HCT116 (cell line): ENCODE measurements around the gene RHOT1. TPM values are rescaled to one million over a fixed set of nuclear protein-coding genes. Genes with fewer than 3 reads are reported as not detected.

Experiments used
- ATAC-seq: fragments of 200-7000 bp; cut with Tn5 transposase; 2 replicates; pipeline ENCODE4 v1.9.1; 2020; ENCODE audit warnings: mild to moderate bottlenecking, moderate library complexity
- BruUV-seq: library from RNA; stranded (reverse); fragments of 400-500 nt; replicated peaks from 2 replicates; lab custom pipeline; 2021; lab: Mats Ljungman, UMichigan
- CTCF ChIA-PET: fragments of 300-600 bp; sonication (Branson Sonifier 250); formaldehyde crosslinking; loops from one replicate; lab custom pipeline; 2021; ENCODE audit warnings: antibody characterized with exemption; lab: Charles Lee
- POLR2A ChIA-PET: fragments of 300-600, 350-600 bp; sonication (Branson Sonifier 250); formaldehyde crosslinking; loops from one replicate; lab custom pipeline; 2021; ENCODE audit warnings: antibody characterized with exemption; lab: Charles Lee
- RAD21 ChIA-PET, 2 experiments: fragments of 300-600 bp; sonication (Branson Sonifier 250); formaldehyde crosslinking; loops; one replicate each; lab custom pipeline; 2023; ENCODE audit warnings: low total read pairs in 2 of 2; ENCODE audit not compliant: uncharacterized antibody in 2 of 2, unreplicated experiment in 2 of 2, low non-redundant PET in 1 of 2; lab: Charles Lee
- DNase-seq: peaks from one replicate; pipeline ENCODE4 v3.0.0-alpha.2; 2010; ENCODE audit warnings: low read depth, low spot score
- H2AFZ ChIP-seq: fragments of 200-600 bp; shearing (Covaris generic), sonication (generic); 2 replicates; pipeline ENCODE4 v1.6.1; 2017; ENCODE audit warnings: low read depth, mixed run types, mixed read lengths, antibody characterized with exemption, low read length; ENCODE audit not compliant: poor library complexity, severe bottlenecking
- H3K27ac ChIP-seq: 2 replicates; pipeline ENCODE4 v1.5.1; 2012; ENCODE audit warnings: low read depth, low read length
- H3K27me3 ChIP-seq: fragments of 200-600 bp; sonication (generic); 2 replicates; pipeline ENCODE4 v1.6.1; 2016; ENCODE audit warnings: mixed run types, low read length, mixed read lengths; ENCODE audit not compliant: insufficient read depth
- H3K36me3 ChIP-seq, 2 experiments: fragments of 200-500 bp in 1 of 2; fragments of 200-600 bp in 1 of 2; sonication (Bioruptor generic) in 1 of 2; sonication (generic) in 1 of 2; 2 replicates each; pipeline versions ENCODE4 v1.5.1 to v1.6.1; 2014 to 2016; ENCODE audit warnings: low read length in 2 of 2, inconsistent platforms in 1 of 2, mixed read lengths in 1 of 2, mixed run types in 1 of 2; ENCODE audit not compliant: insufficient read depth in 2 of 2, control insufficient read depth in 1 of 2
- H3K4me1 ChIP-seq, 2 experiments: fragments of 200-600 bp in 1 of 2; sonication (generic) in 1 of 2; 2 replicates each; pipeline versions ENCODE4 v1.5.1 to v1.6.1; 2012 to 2017; ENCODE audit warnings: low read length in 2 of 2, inconsistent platforms in 1 of 2, mild to moderate bottlenecking in 1 of 2, mixed read lengths in 1 of 2, mixed run types in 1 of 2, moderate library complexity in 1 of 2; ENCODE audit not compliant: insufficient read depth in 2 of 2, control insufficient read depth in 1 of 2
- H3K4me2 ChIP-seq: fragments of 200-600 bp; sonication (generic); 2 replicates; pipeline ENCODE4 v1.6.1; 2017; ENCODE audit warnings: mixed run types, low read length, mixed read lengths
- H3K4me3 ChIP-seq, 2 experiments: fragments of 200-600 bp in 1 of 2; sonication (generic) in 1 of 2; replicated peaks in 1 of 2; 2 replicates each; pipeline ENCODE4 v1.5.1; 2011 to 2016; ENCODE audit warnings: low read length in 2 of 2, control low read depth in 1 of 2, low read depth in 1 of 2, mild to moderate bottlenecking in 1 of 2, mixed read lengths in 1 of 2, mixed run types in 1 of 2
- H3K79me2 ChIP-seq: fragments of 200-600 bp; sonication (generic); 2 replicates; pipeline ENCODE4 v1.6.1; 2017; ENCODE audit warnings: mild to moderate bottlenecking, mixed run types, low read length, moderate library complexity, mixed read lengths; ENCODE audit not compliant: insufficient read depth
- H3K9ac ChIP-seq: fragments of 200-600 bp; sonication (generic); 2 replicates; pipeline ENCODE4 v1.6.1; 2016; ENCODE audit warnings: low read length, mixed read lengths
- H3K9me2 ChIP-seq: fragments of 200-600 bp; sonication (generic), shearing (Covaris generic); 2 replicates; pipeline ENCODE4 v1.6.1; 2017; ENCODE audit warnings: mixed run types, mild to moderate bottlenecking, moderate library complexity; ENCODE audit not compliant: insufficient read depth
- H3K9me3 ChIP-seq, 2 experiments: fragments of 200-500 bp in 1 of 2; fragments of 200-600 bp in 1 of 2; sonication (Bioruptor generic) in 1 of 2; sonication (generic) in 1 of 2; 2 replicates each; pipeline ENCODE4 v1.6.1; 2014 to 2017; ENCODE audit warnings: low read length in 2 of 2, mixed read lengths in 2 of 2, inconsistent platforms in 1 of 2, low read depth in 1 of 2, mild to moderate bottlenecking in 1 of 2, mixed run types in 1 of 2, moderate library complexity in 1 of 2; ENCODE audit not compliant: control insufficient read depth in 1 of 2, insufficient read depth in 1 of 2
- H4K20me1 ChIP-seq: fragments of 200-600 bp; sonication (generic), shearing (Covaris generic); 2 replicates; pipeline ENCODE4 v1.6.1; 2017; ENCODE audit warnings: mixed run types, mild to moderate bottlenecking, moderate library complexity; ENCODE audit not compliant: insufficient read depth
- ATF3 ChIP-seq: IDR thresholded peaks from 2 replicates; pipeline ENCODE4 v1.6.1; 2012
- CEBPB ChIP-seq: IDR thresholded peaks from 2 replicates; pipeline ENCODE4 v1.6.1; 2012; ENCODE audit warnings: low read depth
- CTCF ChIP-seq, 3 experiments: fragments of 200-600 bp in 1 of 3; sonication (generic) in 1 of 3; IDR thresholded peaks in 2 of 3; conservative IDR thresholded peaks in 1 of 3; 2 replicates each; pipeline ENCODE4 v1.5.1; 2012 to 2017; ENCODE audit warnings: low read depth in 2 of 3, low read length in 2 of 3, antibody characterized with exemption in 1 of 3, borderline replicate concordance in 1 of 3, control low read depth in 1 of 3, mild to moderate bottlenecking in 1 of 3, mixed read lengths in 1 of 3, mixed run types in 1 of 3, moderate library complexity in 1 of 3; ENCODE audit not compliant: insufficient read depth in 1 of 3
- EGR1 ChIP-seq: IDR thresholded peaks from 2 replicates; pipeline ENCODE4 v1.6.1; 2012; ENCODE audit warnings: low read depth
- EZH2phosphoT487 ChIP-seq: fragments of 200-600 bp; IDR thresholded peaks from 2 replicates; pipeline ENCODE4 v1.6.1; 2018; ENCODE audit warnings: antibody characterized with exemption, borderline replicate concordance
- FOSL1 ChIP-seq: IDR thresholded peaks from 2 replicates; pipeline ENCODE4 v1.6.1; 2012; ENCODE audit warnings: low read depth
- JUND ChIP-seq: IDR thresholded peaks from 2 replicates; pipeline ENCODE4 v1.6.1; 2012
- SIN3A ChIP-seq: IDR thresholded peaks from 2 replicates; pipeline ENCODE4 v1.6.1; 2012; ENCODE audit warnings: low read depth
- SP1 ChIP-seq: IDR thresholded peaks from 2 replicates; pipeline ENCODE4 v1.6.1; 2012; ENCODE audit warnings: low read depth
- TCF7L2 ChIP-seq: IDR thresholded peaks from 2 replicates; pipeline ENCODE4 v1.7.0; 2011; ENCODE audit warnings: borderline replicate concordance, inconsistent platforms; ENCODE audit not compliant: insufficient read depth, insufficient read length; ENCODE audit errors: extremely low read depth
- YY1 ChIP-seq: IDR thresholded peaks from 2 replicates; pipeline ENCODE4 v1.6.1; 2011; ENCODE audit warnings: low read length, low read depth, moderate library complexity, mild to moderate bottlenecking; ENCODE audit not compliant: insufficient replicate concordance; ENCODE audit errors: extremely low read depth
- ZBTB33 ChIP-seq: IDR thresholded peaks from 2 replicates; pipeline ENCODE4 v1.6.1; 2011; ENCODE audit warnings: mild to moderate bottlenecking, low read length, moderate library complexity; ENCODE audit not compliant: insufficient replicate concordance; ENCODE audit errors: extremely low read depth
- ZFX ChIP-seq: fragments of 450-650 bp; IDR thresholded peaks from 2 replicates; pipeline ENCODE4 v1.6.1; 2017
- ZNF274 ChIP-seq: fragments of 200-500 bp; sonication (Bioruptor generic); IDR thresholded peaks from 2 replicates; pipeline ENCODE4 v1.6.1; 2014; ENCODE audit warnings: mild to moderate bottlenecking, low read depth, low read length, inconsistent platforms
- intact Hi-C: fragments of 100-400 bp; cut with micrococcal nuclease; formaldehyde crosslinking; loops from 2 replicates; pipeline ENCODE4 v1.10.0; 2022
- total RNA-seq: library from RNA; stranded (reverse); gene quantifications from one replicate; pipeline ENCODE4 v1.2.1, GENCODE V29; 2021; ENCODE audit not compliant: unreplicated experiment

Gene RHOT1
- total RNA-seq, 1 experiment from 2014 or later, result 33.3 TPM

GRCh38 chr17:32266389-32267301 is 124.3 kb downstream of the RHOT1 start:
- H3K9me3 ChIP-seq, result no peaks in the 10 kb centered on the region
- TF ChIP-seq SP1 (no peak), ZNF274 (no peak), EZH2phosphoT487 (no peak), ZFX (no peak), TCF7L2 (no peak), CEBPB (no peak), FOSL1 (no peak)
- intact Hi-C loops, result no loop called here
- peak overlapping the region; percentile 51 to 65 for H3K4me3 ChIP-seq
- ChIA-PET POLR2A (no interaction called here), CTCF (no interaction called here), RAD21 (no interaction called here)
- H3K4me1 ChIP-seq, result peaks cover 4 to 36% of the 10 kb centered on the region in 2 experiments; a peak in 3 of 4 replicates
- ATAC-seq (peak; percentile 38), DNase-seq (no peak)
- no peaks in the 10 kb centered on the region for H3K79me2 ChIP-seq
- no peaks in the 10 kb centered on the region; the same call in 1 of the 2 replicates for H3K27me3 ChIP-seq
- H3K27ac ChIP-seq, result peak overlapping the region; percentile 31; the same call in 1 of the 2 replicates
- H3K4me2 ChIP-seq, result peak overlapping the region; percentile 88
- no TSS peak for BruUV-seq
- H2AFZ ChIP-seq, result no peak overlapping the region
- no peaks in the 10 kb centered on the region for H3K9me2 ChIP-seq
- no peaks in the 10 kb centered on the region for H3K36me3 ChIP-seq
- peak overlapping the region; percentile 49 for H3K9ac ChIP-seq
- no peaks in the 10 kb centered on the region for H4K20me1 ChIP-seq

GRCh38 chr17:32267690-32268205 is 125.4 kb downstream of the RHOT1 start:
- H3K27ac ChIP-seq, result no peak overlapping the region
- no TSS peak for BruUV-seq
- no peaks in the 10 kb centered on the region for H4K20me1 ChIP-seq
- no peak overlapping the region for H2AFZ ChIP-seq
- POLR2A ChIA-PET, result no interaction called here
- no peaks in the 10 kb centered on the region for H3K36me3 ChIP-seq
- DNase-seq, result no peak
- H3K4me2 ChIP-seq, result no peak overlapping the region
- H3K9me2 ChIP-seq, result no peaks in the 10 kb centered on the region
- no peaks in the 10 kb centered on the region for H3K79me2 ChIP-seq
- no peak overlapping the region for H3K4me3 ChIP-seq
- H3K4me1 ChIP-seq, result peaks cover 4 to 39% of the 10 kb centered on the region in 2 experiments; a peak in 3 of 4 replicates
- CTCF ChIA-PET, result no interaction called here
- ATAC-seq, result no peak
- H3K27me3 ChIP-seq, result no peaks in the 10 kb centered on the region; the same call in 1 of the 2 replicates
- H3K9ac ChIP-seq, result no peak overlapping the region
- RAD21 ChIA-PET, result no interaction called here
- intact Hi-C loops, result no loop called here
- no peaks in the 10 kb centered on the region for H3K9me3 ChIP-seq
- TF ChIP-seq CTCF (IDR thresholded peaks at IDR 0.05 in 2 of 3, conservative IDR thresholded peaks at IDR 0.05 in 1 of 3; ENCODE audit: borderline replicate concordance in 1 of 3, insufficient read depth in 1 of 3, low read depth in 2 of 3, low read length in 2 of 3) (no peak), ZNF274 (no peak), YY1 (no peak), EGR1 (no peak), SIN3A (no peak), FOSL1 (no peak), JUND (no peak), ZBTB33 (no peak), ATF3 (no peak)
